Lower leg skin (tissue), 3 donors: ENCODE data around the gene CCDC187.

Experiments
- CTCF ChIP-seq, 3 donors: fragments of 450-650 bp; IDR thresholded peaks; one replicate each; pipeline ENCODE4 v1.5.1; 2016; ENCODE audit warnings: antibody characterized with exemption in 3 of 3, mild to moderate bottlenecking in 3 of 3, moderate library complexity in 2 of 3
- POLR2A ChIP-seq, 2 donors: fragments of 450-650 bp; IDR thresholded peaks; one replicate each; pipeline ENCODE4 v1.6.1; 2016 to 2017; ENCODE audit warnings: antibody characterized with exemption in 2 of 2, mild to moderate bottlenecking in 1 of 2, moderate library complexity in 1 of 2

- TF ChIP-seq POLR2A (IDR thresholded peaks at IDR 0.05), result no peak
- TF ChIP-seq CTCF (IDR thresholded peaks at IDR 0.05), result no peak
Observed at GRCh38 chr9:136323371-136323789, 19.5 kb upstream of the CCDC187 start.
